ENCODE results near the gene AATF. TPM values are rescaled to one million over a fixed set of nuclear protein-coding genes. Genes with fewer than 3 reads are reported as not detected.

AATF gene
- total RNA-seq, 4 donors from 2014 or later = 26.9 to 57.8 (median 35.4) TPM

- DNase-seq = no peak
- no peak overlapping the region for H3K27ac ChIP-seq
- no peaks in the 10 kb centered on the region for H3K27me3 ChIP-seq
- no peaks in the 10 kb centered on the region for H3K9me3 ChIP-seq
- no peak overlapping the region for H3K4me3 ChIP-seq
- peaks cover 0 to 7% (median 3%) of the 10 kb centered on the region in 4 donors for H3K4me1 ChIP-seq
- H3K36me3 ChIP-seq = peaks cover 0 to 22% (median 0%) of the 10 kb centered on the region in 3 donors
- TF ChIP-seq CTCF (IDR thresholded peaks at IDR 0.05) = no peak
These were observed 147.3 kb downstream of the AATF start for GRCh38 chr17:37096071-37096470.

GRCh38 chr17:37097154-37097553 is 148.4 kb downstream of the AATF start:
- Histone ChIP-seq H3K9me3 (no peaks in the 10 kb centered on the region), H3K4me3 (no peak overlapping the region), H3K27me3 (no peaks in the 10 kb centered on the region), H3K27ac (no peak overlapping the region), H3K4me1 (peaks cover 0 to 3% (median 0%) of the 10 kb centered on the region in 4 donors), H3K36me3 (peaks cover 0 to 22% (median 0%) of the 10 kb centered on the region in 3 donors)
- TF ChIP-seq CTCF (IDR thresholded peaks at IDR 0.05) (no peak), POLR2A (IDR thresholded peaks at IDR 0.05) (no peak)
- no peak for DNase-seq

GRCh38 chr17:37098152-37098551 is 149.4 kb downstream of the AATF start:
- TF ChIP-seq CTCF (IDR thresholded peaks at IDR 0.05) (no peak), POLR2A (IDR thresholded peaks at IDR 0.05) (no peak)
- Histone ChIP-seq H3K36me3 (peaks cover 0 to 22% (median 0%) of the 10 kb centered on the region in 3 donors), H3K27ac (no peak overlapping the region), H3K9me3 (no peaks in the 10 kb centered on the region), H3K4me3 (no peak overlapping the region), H3K27me3 (no peaks in the 10 kb centered on the region), H3K4me1 (no peaks in the 10 kb centered on the region)
- no peak for DNase-seq

GRCh38 chr17:37098910-37099664 is 150.3 kb downstream of the AATF start:
- no peaks in the 10 kb centered on the region for H3K4me1 ChIP-seq
- H3K36me3 ChIP-seq = peaks cover 0 to 24% (median 0%) of the 10 kb centered on the region in 3 donors
- no peak for DNase-seq
- no peak overlapping the region for H3K4me3 ChIP-seq
- TF ChIP-seq CTCF (IDR thresholded peaks at IDR 0.05) (no peak), POLR2A (IDR thresholded peaks at IDR 0.05) (no peak)
- H3K27me3 ChIP-seq = no peaks in the 10 kb centered on the region
- H3K9me3 ChIP-seq = no peaks in the 10 kb centered on the region
- no peak overlapping the region for H3K27ac ChIP-seq

GRCh38 chr17:37100231-37100630 is 151.5 kb downstream of the AATF start:
- DNase-seq = no peak
- H3K27ac ChIP-seq = no peak overlapping the region
- H3K27me3 ChIP-seq = no peaks in the 10 kb centered on the region
- H3K36me3 ChIP-seq = peaks cover 0 to 29% (median 0%) of the 10 kb centered on the region in 3 donors
- TF ChIP-seq POLR2A (IDR thresholded peaks at IDR 0.05) (no peak), CTCF (IDR thresholded peaks at IDR 0.05) (no peak)
- no peak overlapping the region for H3K4me3 ChIP-seq
- H3K9me3 ChIP-seq = no peaks in the 10 kb centered on the region
- H3K4me1 ChIP-seq = no peaks in the 10 kb centered on the region

Measured in Peyer's patch (tissue), 4 donors.